Activated T-helper 1 cell treated with anti-CD3 and anti-CD28 coated beads, Interleukin-12 subunit alpha, Interleukin-12 subunit beta, Interleukin-2, Interleukin-4 antibody, amounts not matched to agents 30 ng/mL and 10 ng/mL and 1 ng/mL, durations not matched to agents 14 hours and 24 hours and 36 hours (primary cell): Measurements from ENCODE around the gene CTTNBP2. TPM values are rescaled to one million over a fixed set of nuclear protein-coding genes. Genes with fewer than 3 reads are reported as not detected.

ENCODE experiments used
- DNase-seq: peaks from one replicate; pipeline ENCODE4 v3.0.0; 2021; ENCODE audit warnings: low spot score
- H3K27ac Mint-ChIP-seq: one replicate; pipeline ENCODE4 v1.8.0; 2021; ENCODE audit warnings: mild to moderate bottlenecking, mixed read lengths
- H3K27me3 Mint-ChIP-seq: one replicate; pipeline ENCODE4 v1.8.0; 2022; ENCODE audit warnings: mild to moderate bottlenecking, moderate library complexity, mixed read lengths; ENCODE audit not compliant: insufficient read depth
- H3K36me3 Mint-ChIP-seq: one replicate; pipeline ENCODE4 v1.8.0; 2021; ENCODE audit warnings: low read depth, mixed read lengths
- H3K4me1 Mint-ChIP-seq: one replicate; pipeline ENCODE4 v1.8.0; 2021; ENCODE audit warnings: low read depth, mixed read lengths
- H3K4me3 Mint-ChIP-seq: one replicate; pipeline ENCODE4 v1.8.0; 2021; ENCODE audit warnings: mild to moderate bottlenecking, moderate library complexity, mixed read lengths
- H3K9me3 Mint-ChIP-seq: one replicate; pipeline ENCODE4 v1.8.0; 2021; ENCODE audit warnings: mixed read lengths
- intact Hi-C: fragments of 100-400 bp; cut with micrococcal nuclease; formaldehyde crosslinking; loops from one replicate; pipeline ENCODE4 v1.15.1; 2024
- total RNA-seq: library from RNA; stranded (reverse); gene quantifications from 2 replicates; pipeline ENCODE4 v1.2.3, GENCODE V29; 2022

Gene CTTNBP2
- not detected in 2 replicates for total RNA-seq

DNA sequence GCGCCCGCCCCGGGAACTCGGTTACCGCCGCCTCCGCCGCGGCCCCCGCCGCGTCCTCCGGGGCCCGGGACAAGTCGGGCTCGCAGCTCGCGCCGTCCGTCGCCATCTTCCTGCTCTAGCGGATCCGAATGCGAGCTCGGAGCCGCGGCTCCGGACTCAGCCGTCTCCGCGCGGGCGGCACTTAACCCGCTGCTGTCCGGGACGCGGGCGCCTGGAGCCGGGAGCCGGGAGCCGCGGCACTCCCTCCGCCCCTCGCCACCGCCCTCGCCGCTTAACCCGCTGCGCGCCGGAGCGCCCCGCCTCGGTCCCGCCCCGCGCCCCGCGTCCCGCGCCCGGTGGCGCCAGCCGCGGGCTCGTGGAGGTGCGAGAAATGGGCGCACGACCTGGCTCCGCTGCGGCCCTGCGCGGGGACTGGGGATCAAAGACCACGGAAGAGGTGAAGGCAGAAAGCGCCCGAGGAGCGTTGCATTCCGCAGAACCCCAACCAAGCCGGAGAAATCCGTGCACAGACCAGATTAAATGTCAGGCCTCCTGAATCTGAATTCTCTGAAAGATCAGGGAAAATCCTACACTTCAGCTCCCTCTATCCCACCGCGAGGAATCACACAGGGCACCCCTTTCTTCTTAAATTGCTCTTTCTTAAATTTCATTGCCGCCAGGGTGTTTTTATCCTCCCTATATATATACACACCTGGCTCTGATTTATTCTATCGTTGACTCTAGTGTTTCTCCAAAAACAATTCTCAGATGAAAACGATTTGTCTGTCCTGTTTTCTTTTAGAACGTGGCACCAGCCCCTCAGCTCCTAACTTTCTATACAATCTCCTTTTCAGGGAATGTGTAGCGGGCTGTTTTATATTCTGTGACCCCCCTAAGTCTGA is at the start of gene CTTNBP2:
Gene CTTNBP2, minus strand, starts transcription at position 132 of the 881 bp plus-strand sequence. Its CDS starts 26 bp downstream, at position 106.
- intact Hi-C loops, result no loop called here
- H3K4me1 Mint-ChIP-seq, result no peaks in the 10 kb centered on the region
- DNase-seq, result no peak
- H3K4me3 Mint-ChIP-seq, result peak within 1 kb of the TSS; percentile 17
- no peaks in the 10 kb centered on the region for H3K9me3 Mint-ChIP-seq
- H3K36me3 Mint-ChIP-seq, result no peaks in the 10 kb centered on the region
- H3K27ac Mint-ChIP-seq, result no peak within 1 kb of the TSS
- H3K27me3 Mint-ChIP-seq, result peaks cover 48% of the 10 kb centered on the region

- Mint-ChIP-seq H3K9me3 (no peaks in the 10 kb centered on the region), H3K27me3 (no peaks in the 10 kb centered on the region), H3K4me3 (no peak overlapping the region), H3K36me3 (no peaks in the 10 kb centered on the region), H3K27ac (no peak overlapping the region), H3K4me1 (no peaks in the 10 kb centered on the region)
- no peak for DNase-seq
- intact Hi-C loops, result no loop called here
Observed at GRCh38 chr7:117916309-117916708, 43.1 kb upstream of the CTTNBP2 start.

DNA sequence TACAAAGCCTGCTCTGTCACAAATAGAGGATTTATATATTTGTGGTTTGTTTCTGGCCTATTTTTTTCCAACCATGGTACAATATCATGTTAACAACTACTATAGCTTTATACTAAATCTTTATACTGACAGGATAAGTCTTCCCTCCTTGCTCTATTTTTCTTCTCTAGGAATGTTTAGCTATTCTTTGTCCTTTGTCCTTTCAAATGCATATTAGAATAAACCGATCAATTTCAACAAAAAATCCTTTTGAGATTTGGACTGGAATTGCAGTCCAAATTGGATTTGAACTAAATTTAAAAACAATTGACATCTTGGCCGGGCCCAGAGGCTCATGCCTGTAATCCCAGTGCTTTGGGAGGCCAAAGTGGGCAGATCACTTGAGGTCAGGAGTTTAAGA is 39.2 kb upstream of the CTTNBP2 start:
- intact Hi-C loops, result no loop called here
- Mint-ChIP-seq H3K4me1 (no peaks in the 10 kb centered on the region), H3K27ac (no peak overlapping the region), H3K4me3 (no peak overlapping the region), H3K9me3 (no peaks in the 10 kb centered on the region), H3K36me3 (no peaks in the 10 kb centered on the region), H3K27me3 (no peaks in the 10 kb centered on the region)
- no peak for DNase-seq

DNA sequence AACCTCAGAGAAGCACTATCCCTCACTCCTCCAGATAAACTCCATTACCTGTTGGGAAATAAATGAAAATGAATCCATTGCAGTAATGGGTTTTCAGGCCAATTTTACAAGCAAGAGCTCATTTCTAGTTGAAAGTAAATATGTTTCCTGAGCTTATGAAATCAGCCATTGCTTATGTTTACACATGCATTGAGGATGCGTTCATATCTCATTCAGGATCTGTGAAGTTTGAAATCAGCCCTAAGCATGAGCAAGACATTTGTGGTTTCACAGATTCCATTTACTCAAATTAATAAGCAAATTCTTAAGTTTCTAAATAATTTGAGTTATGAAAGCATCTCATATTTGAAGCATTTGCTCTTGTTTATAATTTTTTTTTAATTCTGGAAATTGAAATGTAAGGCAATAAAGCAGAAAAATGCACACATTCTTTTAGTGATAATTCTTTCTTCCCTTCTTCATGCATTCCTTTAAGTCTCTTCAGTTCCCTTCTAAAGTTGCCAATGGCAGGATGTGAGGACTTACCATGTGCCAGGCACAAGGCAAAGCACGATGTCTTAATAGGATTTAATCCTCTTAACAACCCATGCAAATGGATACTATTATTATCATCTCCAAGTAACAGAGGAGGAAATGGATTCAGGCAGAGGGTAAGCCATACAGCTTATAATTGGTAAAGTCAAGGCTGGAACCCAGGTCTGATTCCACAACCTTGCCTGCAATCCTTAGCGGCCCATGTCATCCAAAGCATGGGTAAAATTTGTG is 35.0 kb upstream of the CTTNBP2 start:
- intact Hi-C loops, result no loop called here
- Mint-ChIP-seq H3K4me1 (no peaks in the 10 kb centered on the region), H3K36me3 (no peaks in the 10 kb centered on the region), H3K9me3 (no peaks in the 10 kb centered on the region), H3K4me3 (no peak overlapping the region), H3K27ac (no peak overlapping the region), H3K27me3 (no peaks in the 10 kb centered on the region)
- no peak for DNase-seq

DNA sequence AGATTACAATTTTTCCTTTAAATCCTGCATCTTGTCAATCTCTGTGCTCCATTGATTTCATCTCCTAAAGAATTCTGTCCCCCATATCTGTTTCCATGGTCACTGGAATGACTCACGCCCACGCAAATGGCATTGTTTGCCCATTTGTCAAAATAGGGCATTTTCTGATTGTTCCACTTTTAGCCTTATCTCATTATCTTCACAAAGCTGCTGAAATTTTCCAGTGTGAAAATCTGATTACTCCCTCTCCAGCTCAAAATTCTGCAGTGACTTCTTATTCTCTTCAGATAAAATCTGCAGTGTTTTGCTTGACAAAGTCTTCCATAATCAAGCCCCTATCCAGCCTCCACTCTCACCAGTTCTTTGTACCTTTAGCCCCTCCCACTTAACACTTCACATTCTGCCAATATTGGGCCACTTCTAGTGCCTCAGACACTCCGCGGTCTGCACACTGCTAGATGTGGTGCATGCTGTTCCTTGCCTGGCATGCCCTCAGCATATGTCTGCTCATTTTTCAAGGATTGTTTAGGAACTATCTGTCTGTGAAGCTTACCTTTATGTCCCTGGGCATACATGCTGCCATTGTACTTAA is 33.9 kb upstream of the CTTNBP2 start:
- no peak overlapping the region for H3K4me3 Mint-ChIP-seq
- no peak overlapping the region for H3K27ac Mint-ChIP-seq
- no peaks in the 10 kb centered on the region for H3K4me1 Mint-ChIP-seq
- H3K27me3 Mint-ChIP-seq, result no peaks in the 10 kb centered on the region
- DNase-seq, result no peak
- intact Hi-C loops, result no loop called here
- H3K36me3 Mint-ChIP-seq, result no peaks in the 10 kb centered on the region
- no peaks in the 10 kb centered on the region for H3K9me3 Mint-ChIP-seq

DNA sequence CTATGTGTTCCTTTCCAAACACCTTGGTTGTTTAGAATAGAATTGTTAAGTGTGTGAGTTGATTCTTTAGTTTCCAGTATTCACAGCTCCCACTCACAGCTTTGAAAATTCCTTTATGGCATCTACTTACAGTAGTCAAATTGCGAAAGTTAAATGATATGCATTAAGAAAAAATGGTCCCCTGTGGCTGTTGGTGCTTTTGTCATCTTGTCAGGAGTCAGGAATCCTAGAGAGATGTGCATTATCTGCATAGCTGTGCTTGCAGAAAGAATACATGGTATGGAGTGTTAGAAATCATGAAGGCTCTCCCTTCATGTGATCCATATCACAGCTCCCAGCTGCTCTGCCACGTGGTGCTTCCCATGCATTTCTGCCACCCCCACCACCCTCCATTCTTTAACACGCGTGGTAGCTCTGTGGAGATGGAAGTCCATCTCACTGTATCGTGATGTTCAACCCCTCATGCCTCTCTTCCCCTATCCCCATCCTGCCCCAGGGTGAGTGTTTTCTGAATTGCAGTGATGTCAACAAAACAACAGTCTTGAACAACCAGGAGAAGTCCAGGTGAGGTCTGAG is 29.2 kb upstream of the CTTNBP2 start:
- H3K27ac Mint-ChIP-seq, result no peak overlapping the region
- DNase-seq, result no peak
- H3K4me3 Mint-ChIP-seq, result no peak overlapping the region
- H3K27me3 Mint-ChIP-seq, result no peaks in the 10 kb centered on the region
- intact Hi-C loops, result no loop called here
- H3K9me3 Mint-ChIP-seq, result no peaks in the 10 kb centered on the region
- no peaks in the 10 kb centered on the region for H3K4me1 Mint-ChIP-seq
- H3K36me3 Mint-ChIP-seq, result no peaks in the 10 kb centered on the region

- no peak overlapping the region for H3K4me3 Mint-ChIP-seq
- no peaks in the 10 kb centered on the region for H3K36me3 Mint-ChIP-seq
- H3K27me3 Mint-ChIP-seq, result no peaks in the 10 kb centered on the region
- DNase-seq, result no peak
- H3K9me3 Mint-ChIP-seq, result no peaks in the 10 kb centered on the region
- H3K4me1 Mint-ChIP-seq, result no peaks in the 10 kb centered on the region
- H3K27ac Mint-ChIP-seq, result no peak overlapping the region
- intact Hi-C loops, result no loop called here
Observed at GRCh38 chr7:117901089-117901797, 28.0 kb upstream of the CTTNBP2 start.

GRCh38 chr7:117896339-117896738 is 23.1 kb upstream of the CTTNBP2 start:
- intact Hi-C loops, result no loop called here
- no peak for DNase-seq
- H3K27ac Mint-ChIP-seq, result no peak overlapping the region
- no peaks in the 10 kb centered on the region for H3K9me3 Mint-ChIP-seq
- no peak overlapping the region for H3K4me3 Mint-ChIP-seq
- H3K27me3 Mint-ChIP-seq, result no peaks in the 10 kb centered on the region
- H3K36me3 Mint-ChIP-seq, result no peaks in the 10 kb centered on the region
- no peaks in the 10 kb centered on the region for H3K4me1 Mint-ChIP-seq

DNA sequence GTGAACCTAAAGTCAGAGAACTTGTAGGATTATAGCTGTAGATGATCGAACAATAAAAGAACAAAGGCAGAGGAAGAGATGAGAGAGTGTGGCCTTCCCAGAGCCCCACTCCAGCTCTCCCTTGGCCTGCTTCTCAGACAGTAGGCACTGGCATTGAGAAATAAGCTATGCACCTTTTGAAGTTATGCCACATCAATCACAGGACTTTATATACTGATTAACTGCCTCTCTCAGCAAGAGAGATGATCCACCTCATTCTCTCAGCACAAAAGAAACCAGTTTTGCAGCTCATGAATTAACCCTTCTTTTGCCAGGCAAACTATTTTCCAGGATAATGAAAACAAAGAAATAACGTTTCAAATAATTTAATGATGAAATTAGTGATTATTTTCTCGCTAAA is 22.0 kb upstream of the CTTNBP2 start:
- no peak overlapping the region for H3K27ac Mint-ChIP-seq

DNA sequence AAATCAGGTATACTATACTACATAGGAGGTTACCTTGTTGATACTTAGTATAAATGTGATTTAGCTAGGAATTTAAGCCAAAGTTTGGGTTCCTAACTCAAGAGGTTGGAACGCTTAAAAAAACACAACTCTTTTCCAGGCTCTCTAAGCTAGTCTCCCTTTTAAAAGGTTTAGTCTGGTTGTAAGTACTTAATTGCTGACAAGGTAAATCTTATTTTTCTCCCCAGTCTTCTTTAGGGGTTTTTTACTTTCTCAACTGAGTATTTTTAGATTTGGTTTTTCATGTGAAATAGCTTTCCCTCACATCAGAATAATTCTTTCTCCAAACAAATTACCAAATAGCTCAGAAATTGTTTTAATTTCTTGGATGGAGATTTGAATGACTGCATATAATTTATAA is 20.8 kb upstream of the CTTNBP2 start:
- no peaks in the 10 kb centered on the region for H3K4me1 Mint-ChIP-seq
- no peak overlapping the region for H3K27ac Mint-ChIP-seq
- H3K27me3 Mint-ChIP-seq, result no peaks in the 10 kb centered on the region
- H3K4me3 Mint-ChIP-seq, result no peak overlapping the region
- H3K36me3 Mint-ChIP-seq, result no peaks in the 10 kb centered on the region
- H3K9me3 Mint-ChIP-seq, result no peaks in the 10 kb centered on the region
- intact Hi-C loops, result no loop called here
- DNase-seq, result no peak

More for the DNA sequence above, 22.0 kb upstream of the CTTNBP2 start:
- intact Hi-C loops, result no loop called here
- DNase-seq, result no peak
- H3K27me3 Mint-ChIP-seq, result no peaks in the 10 kb centered on the region
- H3K4me3 Mint-ChIP-seq, result no peak overlapping the region
- no peaks in the 10 kb centered on the region for H3K4me1 Mint-ChIP-seq
- no peaks in the 10 kb centered on the region for H3K9me3 Mint-ChIP-seq
- H3K36me3 Mint-ChIP-seq, result no peaks in the 10 kb centered on the region

- H3K27me3 Mint-ChIP-seq, result no peaks in the 10 kb centered on the region
- H3K27ac Mint-ChIP-seq, result no peak overlapping the region
- no peaks in the 10 kb centered on the region for H3K9me3 Mint-ChIP-seq
- intact Hi-C loops, result no loop called here
- no peak for DNase-seq
- H3K4me3 Mint-ChIP-seq, result no peak overlapping the region
- H3K4me1 Mint-ChIP-seq, result no peaks in the 10 kb centered on the region
- no peaks in the 10 kb centered on the region for H3K36me3 Mint-ChIP-seq
Observed at GRCh38 chr7:117892821-117893220, 19.6 kb upstream of the CTTNBP2 start.

GRCh38 chr7:117889611-117890010 is 16.4 kb upstream of the CTTNBP2 start:
- Mint-ChIP-seq H3K27me3 (no peaks in the 10 kb centered on the region), H3K36me3 (no peaks in the 10 kb centered on the region), H3K4me1 (no peaks in the 10 kb centered on the region), H3K9me3 (no peaks in the 10 kb centered on the region), H3K4me3 (no peak overlapping the region), H3K27ac (no peak overlapping the region)
- intact Hi-C loops, result no loop called here
- no peak for DNase-seq
